Measurements from ENCODE around the gene TXNRD3.

GRCh38 chr3:126581569-126581968 is 73.4 kb downstream of the TXNRD3 start:
- TF ChIP-seq MAFK (IDR thresholded peaks at IDR 0.05; ENCODE audit: partially characterized antibody) (no peak), CTCF (IDR thresholded peaks at IDR 0.05) (no peak), EHMT2 (IDR thresholded peaks at IDR 0.05; ENCODE audit: low read depth) (no peak)
